OCI-LY3 (cell line): ENCODE data around the gene TMEM218.

Experiments used
- H2AFZ ChIP-seq: fragments of 200-600, 300-600 bp; shearing (Covaris generic); 2 replicates; pipeline ENCODE4 v1.6.0; 2014; ENCODE audit warnings: antibody characterized with exemption, low read depth, low read length
- H3K27ac ChIP-seq: fragments of 200-600, 300-600 bp; sonication (generic); 2 replicates; pipeline ENCODE4 v1.5.1; 2014; ENCODE audit warnings: mild to moderate bottlenecking, low read length, moderate library complexity, mixed read lengths
- H3K27me3 ChIP-seq: fragments of 200-600, 300-600 bp; sonication (generic); 2 replicates; pipeline ENCODE4 v1.6.1; 2014; ENCODE audit warnings: low read depth, low read length, mixed read lengths
- H3K36me3 ChIP-seq: fragments of 200-600, 300-600 bp; sonication (generic); replicated peaks from 2 replicates; pipeline ENCODE3; 2014; ENCODE audit warnings: low read depth, low read length, mixed read lengths
- H3K4me1 ChIP-seq: fragments of 300-600, 200-600 bp; sonication (generic); 2 replicates; pipeline ENCODE4 v1.6.1; 2014; ENCODE audit warnings: low read length, mixed read lengths
- H3K4me2 ChIP-seq: fragments of 200-600, 300-600 bp; sonication (generic); 2 replicates; pipeline ENCODE4 v1.6.1; 2014; ENCODE audit warnings: low read length, mixed read lengths
- H3K4me3 ChIP-seq: fragments of 300-600, 200-600 bp; sonication (generic); 2 replicates; pipeline ENCODE4 v1.5.1; 2014; ENCODE audit warnings: antibody characterized with exemption, mild to moderate bottlenecking, low read length, moderate library complexity
- H3K79me2 ChIP-seq: fragments of 300-600, 200-600 bp; shearing (Covaris generic); 2 replicates; pipeline ENCODE4 v1.6.1; 2014; ENCODE audit warnings: mild to moderate bottlenecking, low read length, mixed read lengths
- H3K9ac ChIP-seq: fragments of 300-600, 200-600 bp; shearing (Covaris generic); 2 replicates; pipeline ENCODE4 v1.6.0; 2014; ENCODE audit warnings: mild to moderate bottlenecking, low read length, moderate library complexity
- H3K9me3 ChIP-seq: fragments of 200-600, 300-600 bp; shearing (Covaris generic); 2 replicates; pipeline ENCODE4 v1.6.1; 2014; ENCODE audit warnings: low read length, mixed read lengths; ENCODE audit not compliant: insufficient read depth
- H4K20me1 ChIP-seq: fragments of 200-600, 300-600 bp; sonication (generic); 2 replicates; pipeline ENCODE4 v1.6.1; 2016; ENCODE audit warnings: low read length, mixed read lengths; ENCODE audit not compliant: insufficient read depth
- CTCF ChIP-seq: fragments of 200-600, 300-600 bp; sonication (generic); IDR thresholded peaks from 2 replicates; pipeline ENCODE4 v1.5.1; 2014; ENCODE audit warnings: antibody characterized with exemption, low read length, low read depth
- EZH2phosphoT487 ChIP-seq: fragments of 200-600 bp; shearing (Covaris generic); IDR thresholded peaks from 2 replicates; pipeline ENCODE4 v1.6.1; 2018; ENCODE audit warnings: antibody characterized with exemption, mixed run types, low read depth

TMEM218 gene

GRCh38 chr11:125156346-125157117 is 45.1 kb upstream of the TMEM218 start:
- Histone ChIP-seq H3K4me2 (no peak overlapping the region), H3K36me3 (no peaks in the 10 kb centered on the region), H3K4me3 (no peak overlapping the region), H2AFZ (no peak overlapping the region), H3K9ac (no peak overlapping the region), H4K20me1 (no peaks in the 10 kb centered on the region), H3K9me3 (no peaks in the 10 kb centered on the region), H3K27me3 (peaks cover 4% of the 10 kb centered on the region; the same call in 1 of the 2 replicates), H3K4me1 (no peaks in the 10 kb centered on the region), H3K27ac (no peak overlapping the region), H3K79me2 (no peaks in the 10 kb centered on the region)
- no peak for TF ChIP-seq CTCF
- no peak for TF ChIP-seq EZH2phosphoT487

GRCh38 chr11:125155767-125156166 is 44.3 kb upstream of the TMEM218 start:
- Histone ChIP-seq H3K36me3 (no peaks in the 10 kb centered on the region), H3K4me3 (no peak overlapping the region), H3K79me2 (no peaks in the 10 kb centered on the region), H2AFZ (no peak overlapping the region), H3K27me3 (peaks cover 7% of the 10 kb centered on the region; the same call in 1 of the 2 replicates), H3K4me2 (no peak overlapping the region), H3K27ac (no peak overlapping the region), H3K4me1 (no peaks in the 10 kb centered on the region), H4K20me1 (no peaks in the 10 kb centered on the region), H3K9ac (no peak overlapping the region), H3K9me3 (no peaks in the 10 kb centered on the region)
- no peak for TF ChIP-seq CTCF
- TF ChIP-seq EZH2phosphoT487 = no peak

- no peak for TF ChIP-seq EZH2phosphoT487
- TF ChIP-seq CTCF = no peak
- no peaks in the 10 kb centered on the region for H4K20me1 ChIP-seq
- H3K4me2 ChIP-seq = no peak overlapping the region
- H3K79me2 ChIP-seq = no peaks in the 10 kb centered on the region
- no peak overlapping the region for H3K4me3 ChIP-seq
- peaks cover 7% of the 10 kb centered on the region; the same call in 1 of the 2 replicates for H3K27me3 ChIP-seq
- no peak overlapping the region for H2AFZ ChIP-seq
- H3K9me3 ChIP-seq = no peaks in the 10 kb centered on the region
- no peaks in the 10 kb centered on the region for H3K36me3 ChIP-seq
- no peak overlapping the region for H3K27ac ChIP-seq
- H3K9ac ChIP-seq = no peak overlapping the region
- no peaks in the 10 kb centered on the region for H3K4me1 ChIP-seq
Measured at GRCh38 chr11:125155100-125155444, 43.6 kb upstream of the TMEM218 start.

GRCh38 chr11:125154378-125155099 is 43.1 kb upstream of the TMEM218 start:
- Histone ChIP-seq H3K27me3 (peaks cover 7% of the 10 kb centered on the region; the same call in 1 of the 2 replicates), H3K4me1 (no peaks in the 10 kb centered on the region), H4K20me1 (no peaks in the 10 kb centered on the region), H3K79me2 (no peaks in the 10 kb centered on the region), H3K36me3 (no peaks in the 10 kb centered on the region), H3K9me3 (no peaks in the 10 kb centered on the region), H3K27ac (no peak overlapping the region), H2AFZ (no peak overlapping the region), H3K9ac (no peak overlapping the region), H3K4me2 (no peak overlapping the region), H3K4me3 (no peak overlapping the region)
- TF ChIP-seq EZH2phosphoT487 (no peak), CTCF (no peak)
